Measurements from ENCODE around the gene FBXO28.
A peak's percentile ranks its signal among the peaks of the same experiment; 100 is the strongest.

The FBXO28 gene

GRCh38 chr1:224160171-224160682, 46.3 kb downstream of the FBXO28 start:
- no peak for DNase-seq

GRCh38 chr1:224162768-224163167, 48.9 kb downstream of the FBXO28 start:
- DNase-seq, result no peak

- DNase-seq, result no peak
Measured at GRCh38 chr1:224163311-224163710, 49.4 kb downstream of the FBXO28 start.

GRCh38 chr1:224168859-224169380, 55.0 kb downstream of the FBXO28 start:
- peak in 1 of 2 experiments; percentile 39 for DNase-seq

- no peak for DNase-seq
Measured at GRCh38 chr1:224169718-224170270, 55.9 kb downstream of the FBXO28 start.

GRCh38 chr1:224170343-224170742, 56.4 kb downstream of the FBXO28 start:
- DNase-seq, result no peak

GRCh38 chr1:224170748-224171478, 57.0 kb downstream of the FBXO28 start:
- no peak for DNase-seq

GRCh38 chr1:224172229-224172628, 58.3 kb downstream of the FBXO28 start:
- no peak for DNase-seq

GRCh38 chr1:224173523-224173922, 59.6 kb downstream of the FBXO28 start:
- no peak for DNase-seq

GRCh38 chr1:224175617-224176016, 61.7 kb downstream of the FBXO28 start:
- no peak for DNase-seq

- DNase-seq, result no peak
Measured at GRCh38 chr1:224177356-224177999, 63.6 kb downstream of the FBXO28 start.

- no peak for DNase-seq
Measured at GRCh38 chr1:224178894-224179293, 65.0 kb downstream of the FBXO28 start.

GRCh38 chr1:224180783-224181452, 67.0 kb downstream of the FBXO28 start:
- no peak for DNase-seq

GRCh38 chr1:224181453-224181810, 67.5 kb downstream of the FBXO28 start:
- no peak for DNase-seq

- peak; percentile 65 for DNase-seq
Measured at GRCh38 chr1:224182057-224182865, 68.3 kb downstream of the FBXO28 start.

- peak; percentile 86 to 88 for DNase-seq
Measured at GRCh38 chr1:224182866-224183590, 69.1 kb downstream of the FBXO28 start, which contains the start of gene DEGS1. Gene DEGS1 (plus strand): TSS chr1:224183240. CDS start chr1:224183337, 97 bp downstream.

- DNase-seq, result peak; percentile 80 to 83
Measured at GRCh38 chr1:224183591-224184312, 69.8 kb downstream of the FBXO28 start.

GRCh38 chr1:224185208-224185607, 71.3 kb downstream of the FBXO28 start:
- DNase-seq, result no peak

- DNase-seq, result no peak
Measured at GRCh38 chr1:224188286-224188685, 74.4 kb downstream of the FBXO28 start.

- no peak for DNase-seq
Measured at GRCh38 chr1:224189561-224189960, 75.7 kb downstream of the FBXO28 start.

Data from activated T-cell treated with anti-CD3 and anti-CD28 coated beads, Interleukin-2, amount 50 U/mL, for 48 hours (primary cell).